ENCODE data around the gene CACNA2D4. TPM values are rescaled to one million over a fixed set of nuclear protein-coding genes. Genes with fewer than 3 reads are reported as not detected.

CACNA2D4 gene
- polyA plus RNA-seq, 10 donors: 1.3 to 4.4 (median 2.2) TPM

GRCh38 chr12:1870998-1871917 is 47.2 kb downstream of the CACNA2D4 start:
- DNase-seq: no peak

- no peak for DNase-seq
Observed at GRCh38 chr12:1870086-1870485, 48.4 kb downstream of the CACNA2D4 start.

- no peak for DNase-seq
Observed at GRCh38 chr12:1869145-1869544, 49.3 kb downstream of the CACNA2D4 start.

GRCh38 chr12:1865284-1865866 is 53.1 kb downstream of the CACNA2D4 start:
- no peak for DNase-seq

GRCh38 chr12:1864867-1865266 is 53.6 kb downstream of the CACNA2D4 start:
- no peak for DNase-seq

- DNase-seq: no peak
Observed at GRCh38 chr12:1864456-1864855, 54.0 kb downstream of the CACNA2D4 start.

- no peak for DNase-seq
Observed at GRCh38 chr12:1863823-1864222, 54.6 kb downstream of the CACNA2D4 start.

GRCh38 chr12:1862973-1863372 is 55.5 kb downstream of the CACNA2D4 start:
- no peak for DNase-seq

- no peak for DNase-seq
Observed at GRCh38 chr12:1859643-1860042, 58.8 kb downstream of the CACNA2D4 start.

GRCh38 chr12:1858456-1858855 is 60.0 kb downstream of the CACNA2D4 start:
- no peak for DNase-seq

- DNase-seq: no peak
Observed at GRCh38 chr12:1857821-1858220, 60.6 kb downstream of the CACNA2D4 start.

GRCh38 chr12:1857086-1857485 is 61.4 kb downstream of the CACNA2D4 start:
- DNase-seq: no peak

GRCh38 chr12:1855241-1855640 is 63.2 kb downstream of the CACNA2D4 start:
- DNase-seq: peak in 1 of 3 donors; percentile 9

- no peak for DNase-seq
Observed at GRCh38 chr12:1853716-1854115, 64.7 kb downstream of the CACNA2D4 start.

- no peak for DNase-seq
Observed at GRCh38 chr12:1852076-1852475, 66.4 kb downstream of the CACNA2D4 start.

- peak in 1 of 3 donors; percentile 81 for DNase-seq
Observed at GRCh38 chr12:1851151-1851701, 67.2 kb downstream of the CACNA2D4 start.

- no peak for DNase-seq
Observed at GRCh38 chr12:1848745-1849144, 69.7 kb downstream of the CACNA2D4 start.

- no peak for DNase-seq
Observed at GRCh38 chr12:1848146-1848545, 70.3 kb downstream of the CACNA2D4 start.

- no peak for DNase-seq
Observed at GRCh38 chr12:1847411-1847810, 71.0 kb downstream of the CACNA2D4 start.

- no peak for DNase-seq
Observed at GRCh38 chr12:1846421-1847405, 71.7 kb downstream of the CACNA2D4 start.

GRCh38 chr12:1845886-1846285 is 72.6 kb downstream of the CACNA2D4 start:
- no peak for DNase-seq

- DNase-seq: no peak
Observed at GRCh38 chr12:1845427-1845826, 73.0 kb downstream of the CACNA2D4 start.

All from muscle of back (tissue), 11 donors.